ENCODE results near the gene CAPN10. TPM values are rescaled to one million over a fixed set of nuclear protein-coding genes. Genes with fewer than 3 reads are reported as not detected.

Gene CAPN10
- polyA plus RNA-seq, 3 donors, result 7.3 to 57.0 (median 7.4) TPM

- peaks cover 9 to 11% of the 10 kb centered on the region in 2 donors for H3K4me1 ChIP-seq (ENCODE audit: control insufficient read depth in 1 of 2, insufficient read depth in 2 of 2, low read length in 2 of 2)
- no peak overlapping the region for H3K27ac ChIP-seq (ENCODE audit: low read depth in 1 of 2, low read length in 2 of 2)
- WGBS (ENCODE audit: insufficient coverage), result 94% methylated on average over 16 of the region's 16 CpGs
- no peaks in the 10 kb centered on the region for H3K9me3 Mint-ChIP-seq
- H3K27me3 Mint-ChIP-seq (ENCODE audit: low read depth in 3 of 3), result peaks cover 0 to 4% (median 0%) of the 10 kb centered on the region in 3 donors
- TF ChIP-seq CTCF (IDR thresholded peaks at IDR 0.05), result no peak
- no peaks in the 10 kb centered on the region for H4K20me1 ChIP-seq (ENCODE audit: insufficient read depth, low read length)
- peaks cover 41 to 68% of the 10 kb centered on the region in 2 donors for H3K36me3 ChIP-seq (replicated peaks in 1 of 2; ENCODE audit: control insufficient read depth in 1 of 2, insufficient read depth in 2 of 2, low read length in 2 of 2)
- H2AFZ ChIP-seq (ENCODE audit: insufficient read depth, low read depth, low read length, poor library complexity, severe bottlenecking), result no peak overlapping the region
- H3K27ac Mint-ChIP-seq, result peak overlapping the region in 1 of 7 donors; percentile 46
- H3K4me3 Mint-ChIP-seq, result no peak overlapping the region
- H3K4me1 Mint-ChIP-seq, result peaks cover 9% of the 10 kb centered on the region
- peaks cover 32 to 57% of the 10 kb centered on the region in 2 donors for H3K36me3 Mint-ChIP-seq
- H3K4me3 ChIP-seq (replicated peaks in 1 of 3; ENCODE audit: low read depth in 2 of 3, low read length in 3 of 3), result no peak overlapping the region
- H3K9me3 ChIP-seq (replicated peaks in 1 of 2; ENCODE audit: control insufficient read depth in 1 of 2, insufficient read depth in 1 of 2, low read length in 2 of 2), result no peaks in the 10 kb centered on the region
- DNase-seq, result no peak
- no peak overlapping the region for H3K9ac ChIP-seq (ENCODE audit: insufficient read depth, low read length, poor library complexity, severe bottlenecking)
- no peak overlapping the region for H3K4me2 ChIP-seq (replicated peaks; ENCODE audit: extremely low read depth, low read length, poor library complexity, severe bottlenecking)
- H3K27me3 ChIP-seq (ENCODE audit: control insufficient read depth in 2 of 2, insufficient read depth in 2 of 2, low read length in 2 of 2), result no peaks in the 10 kb centered on the region
- H3K79me2 ChIP-seq (ENCODE audit: insufficient read depth, low read length), result no peaks in the 10 kb centered on the region
- intact Hi-C loops (cut with micrococcal nuclease), result loop anchor here in 1 of 2 donors (10.0 kb wide), 1 partner anchor 64 kb away; no protein-coding TSS in a partner anchor
Measured at GRCh38 chr2:240600451-240600961, 14.0 kb downstream of the CAPN10 start.

GRCh38 chr2:240601061-240601830 is 14.7 kb downstream of the CAPN10 start:
- Mint-ChIP-seq H3K4me1 (peaks cover 9% of the 10 kb centered on the region), H3K4me3 (no peak overlapping the region), H3K27me3 (ENCODE audit: low read depth in 3 of 3) (peaks cover 0 to 8% (median 2%) of the 10 kb centered on the region in 3 donors), H3K9me3 (no peaks in the 10 kb centered on the region), H3K36me3 (peaks cover 25 to 49% of the 10 kb centered on the region in 2 donors), H3K27ac (peak overlapping the region in 3 of 7 donors; percentile 4 to 63 (median 44))
- H3K9ac ChIP-seq (ENCODE audit: insufficient read depth, low read length, poor library complexity, severe bottlenecking), result no peak overlapping the region
- DNase-seq, result no peak
- intact Hi-C loops (cut with micrococcal nuclease), result loop anchor here in 1 of 2 donors (10.0 kb wide), 1 partner anchor 64 kb away; no protein-coding TSS in a partner anchor
- no peak overlapping the region for H3K27ac ChIP-seq (ENCODE audit: low read depth in 1 of 2, low read length in 2 of 2)
- H2AFZ ChIP-seq (ENCODE audit: insufficient read depth, low read depth, low read length, poor library complexity, severe bottlenecking), result no peak overlapping the region
- no peaks in the 10 kb centered on the region for H3K9me3 ChIP-seq (replicated peaks in 1 of 2; ENCODE audit: control insufficient read depth in 1 of 2, insufficient read depth in 1 of 2, low read length in 2 of 2)
- H3K4me1 ChIP-seq (ENCODE audit: control insufficient read depth in 1 of 2, insufficient read depth in 2 of 2, low read length in 2 of 2), result peaks cover 9 to 11% of the 10 kb centered on the region in 2 donors
- peaks cover 34 to 60% of the 10 kb centered on the region in 2 donors for H3K36me3 ChIP-seq (replicated peaks in 1 of 2; ENCODE audit: control insufficient read depth in 1 of 2, insufficient read depth in 2 of 2, low read length in 2 of 2)
- TF ChIP-seq CTCF (IDR thresholded peaks at IDR 0.05), result no peak
- no peak overlapping the region for H3K4me2 ChIP-seq (replicated peaks; ENCODE audit: extremely low read depth, low read length, poor library complexity, severe bottlenecking)
- H4K20me1 ChIP-seq (ENCODE audit: insufficient read depth, low read length), result no peaks in the 10 kb centered on the region
- WGBS (ENCODE audit: insufficient coverage), result 97% methylated on average over 16 of the region's 20 CpGs
- H3K27me3 ChIP-seq (ENCODE audit: control insufficient read depth in 2 of 2, insufficient read depth in 2 of 2, low read length in 2 of 2), result no peaks in the 10 kb centered on the region
- H3K4me3 ChIP-seq (replicated peaks in 1 of 3; ENCODE audit: low read depth in 2 of 3, low read length in 3 of 3), result no peak overlapping the region
- H3K79me2 ChIP-seq (ENCODE audit: insufficient read depth, low read length), result no peaks in the 10 kb centered on the region
